Fibroblast of upper back skin (primary cell): Measurements from ENCODE around the gene B3GNT4.
"Not testable (repeated sequence)": the region's sequence is repeated elsewhere in the genome, so short reads cannot be mapped to it uniquely, and the experiment has no call there.

Experiments used
- DNase-seq: peaks from one replicate; pipeline ENCODE4 v3.0.0-alpha.2; 2013

The B3GNT4 gene

DNA sequence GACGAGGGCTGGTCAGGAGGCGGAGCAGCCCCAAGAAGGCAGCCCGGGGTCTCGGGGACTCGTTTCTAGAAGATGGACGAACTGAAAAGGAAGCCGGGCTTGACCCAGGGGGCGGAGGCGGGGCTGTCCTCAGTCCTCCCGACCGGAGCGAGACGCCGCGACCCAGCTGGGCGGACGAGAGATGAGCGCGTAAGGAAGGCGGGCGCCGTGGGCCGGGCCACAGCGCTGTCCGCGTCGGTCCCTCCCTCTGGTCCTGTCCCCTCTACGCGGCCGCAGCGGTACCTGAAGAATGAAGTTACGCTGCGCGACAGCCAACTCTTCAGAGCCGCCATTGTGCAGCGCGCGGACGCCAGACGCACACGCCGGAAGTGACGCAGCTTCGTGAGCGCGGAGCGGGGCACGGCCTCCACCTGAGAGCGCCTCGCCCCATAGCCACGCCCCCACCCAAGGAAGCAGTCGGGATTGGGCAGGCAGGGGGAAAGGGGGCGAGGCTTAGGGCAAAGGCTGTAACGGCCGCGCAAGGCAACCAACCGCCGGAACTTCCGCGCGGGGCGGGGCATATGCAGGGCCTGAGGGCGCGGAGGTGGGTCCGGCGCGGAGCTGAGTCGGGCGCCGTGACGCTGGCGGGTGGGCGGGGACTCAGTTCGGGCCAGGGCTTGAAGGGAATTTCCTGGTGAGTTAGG is 22.3 kb downstream of the B3GNT4 start, which contains the start of gene DIABLO:
DIABLO (minus strand) TSS at position 370 of the 683 bp plus-strand sequence; CDS start at position 332, 38 bp downstream.
- peak; percentile 100 for DNase-seq

DNA sequence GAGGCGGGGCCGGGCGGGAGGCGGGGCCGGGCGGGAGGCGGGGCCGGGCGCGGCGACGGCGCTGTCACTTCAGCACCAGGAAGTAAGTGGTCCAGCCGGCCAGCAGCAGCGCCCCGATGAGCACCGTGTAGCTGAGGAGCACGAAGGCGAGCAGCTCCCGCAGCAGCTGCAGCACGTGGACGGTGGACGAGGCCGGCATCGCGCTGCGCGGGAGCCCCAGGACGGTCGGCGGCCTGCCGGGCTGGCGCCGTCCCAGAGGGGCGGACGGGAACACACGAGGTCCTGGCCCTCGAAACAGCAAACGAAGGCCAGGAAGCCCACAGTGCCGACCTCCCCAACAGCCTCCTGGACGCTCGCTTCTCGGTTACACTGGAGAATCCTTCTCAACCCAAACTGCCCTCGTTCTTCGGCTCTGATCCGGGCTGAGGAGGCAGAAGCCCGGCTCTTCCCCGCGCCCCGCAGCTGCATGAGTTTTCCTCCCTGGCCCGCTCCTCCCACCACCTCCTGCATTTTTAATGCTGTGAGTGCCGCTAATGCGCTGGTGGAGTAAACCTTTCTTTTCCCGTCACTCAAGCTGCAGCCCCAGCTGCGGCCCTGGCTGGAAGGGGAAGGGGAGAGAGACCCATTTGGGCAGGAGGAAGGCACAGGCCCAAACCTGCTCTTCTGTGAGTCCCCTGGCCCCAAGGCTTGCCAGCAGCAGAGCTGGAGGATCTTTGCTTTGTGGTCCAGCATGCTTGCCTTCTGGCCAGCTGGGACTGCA is 23.0 kb downstream of the B3GNT4 start:
- no peak for DNase-seq

DNA sequence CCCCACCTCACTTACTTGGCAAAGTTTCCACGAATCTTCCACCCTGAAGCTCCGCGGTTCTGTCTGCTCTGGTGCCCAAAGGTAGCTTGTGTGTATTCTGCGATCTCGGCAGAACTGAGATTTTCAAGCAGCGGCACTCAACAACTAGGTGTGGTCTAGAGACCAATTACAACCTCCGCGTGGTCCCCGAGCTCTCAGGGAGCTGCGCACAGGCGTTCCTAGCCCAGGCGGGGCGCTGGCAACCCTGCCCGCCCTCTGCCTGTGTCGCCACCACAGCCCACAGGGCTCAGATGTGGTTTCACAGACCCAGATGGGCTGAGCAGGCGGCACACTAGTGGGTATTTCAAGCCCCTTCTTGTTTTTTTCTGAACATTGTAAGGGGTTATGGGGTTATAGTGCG is 23.8 kb downstream of the B3GNT4 start:
- no peak for DNase-seq

DNA sequence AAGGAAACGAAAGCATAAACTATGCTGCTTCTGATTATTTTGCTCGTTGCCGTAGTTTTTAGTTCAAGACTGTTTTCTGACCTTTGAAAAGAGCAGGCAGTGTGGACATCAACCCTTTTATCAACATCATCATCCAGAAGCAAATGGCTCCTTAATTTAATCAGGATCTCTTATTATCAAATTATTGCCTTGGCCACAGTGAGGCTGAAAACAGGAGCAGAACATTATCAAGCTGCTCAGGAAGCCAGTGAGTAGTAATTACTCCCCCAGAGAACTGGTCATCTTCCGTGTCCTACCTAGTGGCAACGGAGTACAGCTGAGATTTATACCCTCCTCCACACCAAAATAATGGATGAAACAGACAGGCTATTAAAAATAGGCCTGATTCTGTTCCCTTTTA is 24.6 kb downstream of the B3GNT4 start:
- no peak for DNase-seq

DNA sequence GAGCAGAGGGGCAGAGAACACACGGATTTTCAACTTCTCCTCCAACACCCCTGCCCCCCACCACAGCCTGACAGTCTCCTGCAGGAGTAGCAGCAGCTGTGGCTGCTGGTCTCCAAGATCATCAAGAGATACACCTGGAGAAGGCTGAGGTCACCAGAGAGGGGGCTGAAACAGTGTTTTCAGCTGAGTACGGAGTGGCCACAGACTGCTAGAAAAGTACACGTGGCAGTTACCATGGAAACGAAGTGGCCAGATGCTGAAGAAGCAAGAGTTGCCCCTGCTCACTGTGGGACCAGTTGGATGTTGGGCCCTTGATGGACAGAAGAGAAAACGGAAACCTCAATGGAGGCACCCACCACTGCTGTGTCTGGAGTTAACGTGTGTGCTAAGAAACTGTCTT is 27.3 kb downstream of the B3GNT4 start:
- DNase-seq = no peak

DNA sequence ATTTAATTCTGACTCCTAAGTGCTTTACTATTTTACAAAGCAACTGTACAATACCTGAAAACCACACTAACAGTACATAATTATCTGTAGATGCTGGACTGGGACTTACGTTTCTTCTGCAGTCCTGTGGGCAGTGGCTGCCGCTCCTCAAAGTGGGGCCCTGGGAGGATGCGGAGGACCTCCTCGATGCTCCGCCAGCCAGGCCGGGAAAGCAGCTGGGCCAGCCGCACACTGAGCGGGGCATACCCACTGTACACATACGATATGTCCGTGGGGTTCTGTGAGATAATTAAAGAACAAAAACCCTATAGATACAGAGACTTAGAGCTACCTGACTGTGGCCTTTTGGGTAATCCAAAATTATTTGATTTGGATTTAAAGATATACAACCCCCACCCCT is 29.2 kb downstream of the B3GNT4 start:
- DNase-seq = no peak

DNA sequence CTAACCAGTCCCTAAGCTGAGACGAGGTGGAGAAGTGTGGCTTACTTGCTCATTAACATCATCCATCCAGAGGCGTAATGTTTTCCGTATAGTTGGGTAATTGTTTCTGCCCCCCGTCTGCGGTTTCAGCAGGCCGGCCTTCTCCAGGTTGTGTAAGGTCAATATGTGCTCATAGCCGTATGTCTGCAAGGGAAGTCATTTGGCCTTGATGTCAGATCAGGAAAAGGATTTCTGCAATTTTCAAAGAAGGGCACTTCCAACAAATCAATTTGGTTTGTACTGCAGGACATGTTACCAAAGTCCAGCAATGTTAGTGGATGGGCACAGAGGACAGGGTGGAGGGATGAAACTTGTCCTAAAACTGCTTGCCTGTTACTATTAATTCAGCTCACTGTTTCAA is 32.2 kb downstream of the B3GNT4 start:
- DNase-seq = no peak

DNA sequence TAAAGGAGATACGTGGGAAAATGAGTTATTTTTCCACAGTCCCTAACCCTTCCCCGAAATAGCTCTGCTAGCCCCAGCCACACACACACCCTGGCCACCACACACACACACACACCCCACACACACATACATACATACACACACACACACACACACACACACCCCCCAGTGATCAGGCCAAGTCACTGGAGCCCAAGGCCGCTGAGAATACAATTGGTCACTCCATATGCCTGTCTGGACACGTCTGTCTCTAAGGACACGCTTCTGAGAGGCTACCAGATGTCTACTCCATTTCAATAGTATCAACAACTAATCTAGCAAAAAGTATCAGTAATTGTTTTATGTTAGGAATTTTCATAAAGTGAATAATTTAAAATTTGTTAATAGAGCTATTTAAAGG is 35.4 kb downstream of the B3GNT4 start:
- no peak for DNase-seq

DNA sequence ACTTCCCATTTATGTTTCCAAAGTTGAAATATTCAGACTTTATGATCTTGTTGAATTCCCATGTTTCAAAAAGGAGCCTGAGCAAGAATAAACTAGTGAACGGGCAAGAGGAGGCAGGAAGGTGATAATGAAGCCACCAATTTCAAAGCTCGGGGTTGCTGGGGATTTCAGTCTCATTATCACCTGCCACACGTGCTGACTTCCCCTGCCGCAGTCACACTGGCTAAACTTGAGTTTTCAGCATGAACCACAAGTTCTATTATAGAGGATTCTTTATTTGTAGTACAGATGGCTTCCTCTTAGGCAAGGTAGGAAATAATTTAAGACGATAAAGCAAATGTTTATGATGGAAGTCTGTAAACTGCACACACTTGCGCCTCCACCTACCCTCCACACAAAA is 40.5 kb downstream of the B3GNT4 start:
- no peak for DNase-seq

DNA sequence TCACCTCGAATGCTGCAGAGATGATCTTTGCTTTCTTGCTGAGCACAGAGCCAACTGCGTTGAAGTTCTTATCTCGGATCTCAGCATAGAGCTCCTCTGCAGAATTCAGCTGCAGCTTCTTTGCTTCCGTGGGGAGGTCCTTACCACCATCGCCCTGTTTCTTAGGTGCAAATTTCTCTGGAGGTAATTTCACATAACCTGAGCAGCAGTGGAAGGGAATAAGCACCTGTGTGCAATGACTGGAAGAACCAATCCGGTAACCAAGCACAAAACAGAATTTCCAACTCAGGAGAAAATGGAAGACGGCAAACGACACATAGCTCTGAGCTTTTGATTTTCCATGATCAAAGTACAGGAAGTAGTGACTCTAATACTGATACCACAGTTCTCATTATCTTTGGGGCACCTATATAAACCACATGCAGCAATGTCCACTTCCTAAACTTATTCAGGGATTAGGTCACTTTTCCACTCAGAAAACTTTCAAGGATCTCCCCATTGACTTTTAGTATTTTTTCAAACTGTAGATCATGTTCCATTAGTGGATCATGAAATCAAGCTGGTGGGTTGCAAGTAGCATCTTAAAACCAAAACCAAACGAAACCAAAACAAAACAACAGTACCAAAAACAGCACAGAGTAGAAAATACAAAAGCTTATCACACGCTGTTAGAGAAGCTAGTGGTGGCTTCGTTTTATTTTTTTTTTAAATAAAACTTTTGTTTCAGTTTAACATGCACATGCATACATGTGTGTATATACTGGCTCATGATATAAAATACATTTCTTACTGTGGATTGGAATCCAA is 41.3 kb downstream of the B3GNT4 start:
- no peak for DNase-seq

DNA sequence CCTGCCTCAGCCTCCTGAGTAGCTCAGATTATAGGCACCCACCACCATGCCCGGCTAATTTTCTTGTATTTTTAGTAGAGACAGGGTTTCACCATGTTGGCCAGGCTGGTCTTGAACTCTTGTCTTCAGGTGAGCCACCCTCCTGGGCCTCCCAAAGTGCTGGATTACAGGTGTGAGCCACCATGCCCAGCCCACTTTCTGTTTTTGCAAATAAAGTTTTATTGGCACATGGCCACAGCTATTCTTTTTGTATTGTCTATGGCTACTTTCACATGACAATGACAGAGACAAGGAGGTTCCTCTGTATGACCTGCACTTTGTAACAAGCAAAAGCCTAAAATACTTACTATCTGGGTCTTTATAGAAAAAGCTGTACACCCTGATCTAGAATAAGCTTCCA is 42.0 kb downstream of the B3GNT4 start:
- no peak for DNase-seq

DNA sequence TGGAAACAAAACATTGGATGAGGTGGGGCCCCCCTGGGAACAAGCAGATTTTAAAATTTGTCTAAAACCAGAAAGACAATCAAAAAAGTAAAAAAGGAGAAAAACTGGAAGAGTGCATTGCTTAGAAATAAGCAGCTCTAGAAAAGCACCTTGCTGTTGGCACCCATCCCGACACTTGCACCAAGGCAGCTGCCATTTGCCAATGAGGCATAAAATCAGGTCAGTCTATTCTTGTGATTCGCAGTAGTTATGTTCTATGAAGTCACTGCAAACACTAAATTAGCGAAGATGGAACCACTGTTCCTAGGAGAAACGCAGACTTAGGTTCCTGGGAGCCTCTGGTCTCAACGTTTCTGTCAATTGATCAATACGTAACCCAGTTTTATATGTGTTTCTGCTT is 46.5 kb downstream of the B3GNT4 start:
- no peak for DNase-seq

DNA sequence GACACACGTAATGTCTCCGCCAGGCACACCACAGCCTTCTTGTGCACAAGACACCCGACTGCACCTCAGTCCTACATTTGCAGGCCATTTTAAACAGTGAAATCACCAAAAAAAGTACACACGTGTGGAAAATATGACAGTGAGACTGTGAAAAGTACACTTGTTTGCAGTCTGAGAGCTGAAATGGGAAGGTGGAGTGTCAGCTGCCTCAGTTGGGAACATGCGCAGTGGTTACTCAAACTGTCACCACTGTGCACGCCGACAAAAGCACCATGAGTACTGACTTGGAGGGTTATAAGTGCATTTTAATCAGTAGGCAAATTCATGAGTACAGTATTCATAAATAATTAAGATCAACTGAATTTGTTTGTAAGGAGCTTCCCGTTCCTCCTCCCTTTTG is 47.0 kb downstream of the B3GNT4 start:
- no peak for DNase-seq

DNA sequence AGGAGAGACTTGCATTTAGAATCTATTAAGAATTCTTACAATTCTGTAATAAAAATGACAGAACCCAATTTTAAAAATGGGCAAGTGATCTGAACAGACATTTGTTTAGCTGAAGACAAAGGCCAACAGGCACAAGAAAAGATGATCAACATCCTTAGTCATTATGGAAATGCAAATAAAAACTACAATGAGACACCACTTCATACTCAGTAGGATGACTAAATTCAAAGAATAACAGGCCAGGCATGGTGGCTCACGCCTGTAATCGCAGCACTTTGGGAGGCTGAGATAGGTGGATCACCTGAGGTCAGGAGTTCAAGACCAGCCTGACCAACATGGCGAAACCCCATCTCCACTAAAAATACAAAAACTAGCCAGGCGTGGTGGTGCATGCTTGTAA is 55.0 kb downstream of the B3GNT4 start:
- not testable (repeated sequence) for DNase-seq
